GM18502 (cell line): Measurements from ENCODE around the gene LAMP5.

ENCODE experiments used
- ATAC-seq: cut with Tn5 transposase; IDR thresholded peaks from one replicate; pipeline ENCODE4 v1.9.1; 2021; ENCODE audit warnings: mild to moderate bottlenecking; ENCODE audit not compliant: unreplicated experiment, poor library complexity

Gene LAMP5

GRCh38 chr20:9499126-9499899 is 15.1 kb upstream of the LAMP5 start:
- no peak for ATAC-seq

GRCh38 chr20:9500121-9500520 is 14.3 kb upstream of the LAMP5 start:
- peak; percentile 84 for ATAC-seq

- no peak for ATAC-seq
These were observed 12.9 kb upstream of the LAMP5 start for GRCh38 chr20:9501473-9501872.

GRCh38 chr20:9503526-9504245 is 10.7 kb upstream of the LAMP5 start:
- ATAC-seq: no peak

- no peak for ATAC-seq
These were observed 8.0 kb upstream of the LAMP5 start for GRCh38 chr20:9506280-9506821.

- ATAC-seq: no peak
These were observed 7.4 kb upstream of the LAMP5 start for GRCh38 chr20:9506964-9507369.

- ATAC-seq: no peak
These were observed 6.7 kb upstream of the LAMP5 start for GRCh38 chr20:9507544-9508239.

GRCh38 chr20:9508240-9508661 is 6.1 kb upstream of the LAMP5 start:
- ATAC-seq: no peak

GRCh38 chr20:9508696-9509178 is 5.7 kb upstream of the LAMP5 start:
- ATAC-seq: no peak

GRCh38 chr20:9509246-9509645 is 5.1 kb upstream of the LAMP5 start:
- no peak for ATAC-seq

GRCh38 chr20:9510911-9511310 is 3.5 kb upstream of the LAMP5 start:
- no peak for ATAC-seq

- no peak for ATAC-seq
These were observed 324 bp upstream of the LAMP5 start for GRCh38 chr20:9514072-9514460.

- ATAC-seq: no peak
These were observed 810 bp downstream of the LAMP5 start for GRCh38 chr20:9515214-9515585.

GRCh38 chr20:9515741-9516233 is 1.4 kb downstream of the LAMP5 start:
- no peak for ATAC-seq

GRCh38 chr20:9516234-9516871 is 2.0 kb downstream of the LAMP5 start:
- no peak for ATAC-seq

GRCh38 chr20:9517297-9518162 is 3.1 kb downstream of the LAMP5 start:
- ATAC-seq: no peak

- no peak for ATAC-seq
These were observed 4.3 kb downstream of the LAMP5 start for GRCh38 chr20:9518576-9519175.

- no peak for ATAC-seq
These were observed 5.7 kb downstream of the LAMP5 start for GRCh38 chr20:9520086-9520485.

- no peak for ATAC-seq
These were observed 9.2 kb downstream of the LAMP5 start for GRCh38 chr20:9523636-9524035.
